Right lobe of liver (tissue), 4 donors: Measurements from ENCODE around the gene SLC13A5.

Experiments
- POLR2A ChIP-seq: fragments of 450-650 bp; IDR thresholded peaks from one replicate; pipeline ENCODE4 v1.6.1; 2017; ENCODE audit warnings: antibody characterized with exemption, mild to moderate bottlenecking
- TF ChIP-seq, protein P1 (sequence below), 4 donors: fragments of 200-600 bp in 3 of 4; fragments of 450-650 bp in 1 of 4; IDR thresholded peaks; one replicate each; pipeline versions ENCODE4 v1.5.1 to v1.8.0; 2016 to 2022; ENCODE audit warnings: antibody characterized with exemption in 4 of 4, mild to moderate bottlenecking in 2 of 4
- donor health status: DM: no; HTN: no; CAD: no.
- donor health status: DM: no; HTN: no; CAD: no.
- donor health status: DM: no; HTN: yes; CAD: no.

- TF ChIP-seq POLR2A, result no peak
- TF ChIP-seq, protein P1, sequence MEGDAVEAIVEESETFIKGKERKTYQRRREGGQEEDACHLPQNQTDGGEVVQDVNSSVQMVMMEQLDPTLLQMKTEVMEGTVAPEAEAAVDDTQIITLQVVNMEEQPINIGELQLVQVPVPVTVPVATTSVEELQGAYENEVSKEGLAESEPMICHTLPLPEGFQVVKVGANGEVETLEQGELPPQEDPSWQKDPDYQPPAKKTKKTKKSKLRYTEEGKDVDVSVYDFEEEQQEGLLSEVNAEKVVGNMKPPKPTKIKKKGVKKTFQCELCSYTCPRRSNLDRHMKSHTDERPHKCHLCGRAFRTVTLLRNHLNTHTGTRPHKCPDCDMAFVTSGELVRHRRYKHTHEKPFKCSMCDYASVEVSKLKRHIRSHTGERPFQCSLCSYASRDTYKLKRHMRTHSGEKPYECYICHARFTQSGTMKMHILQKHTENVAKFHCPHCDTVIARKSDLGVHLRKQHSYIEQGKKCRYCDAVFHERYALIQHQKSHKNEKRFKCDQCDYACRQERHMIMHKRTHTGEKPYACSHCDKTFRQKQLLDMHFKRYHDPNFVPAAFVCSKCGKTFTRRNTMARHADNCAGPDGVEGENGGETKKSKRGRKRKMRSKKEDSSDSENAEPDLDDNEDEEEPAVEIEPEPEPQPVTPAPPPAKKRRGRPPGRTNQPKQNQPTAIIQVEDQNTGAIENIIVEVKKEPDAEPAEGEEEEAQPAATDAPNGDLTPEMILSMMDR (IDR thresholded peaks at IDR 0.05), result no peak
These were observed 377 bp downstream of the SLC13A5 start for GRCh38 chr17:6712854-6713129.
